Occipital lobe (tissue), 2 donors: ENCODE data around the gene UBE4B. TPM values are rescaled to one million over a fixed set of nuclear protein-coding genes. Genes with fewer than 3 reads are reported as not detected.
"Not testable (repeated sequence)": the region's sequence is repeated elsewhere in the genome, so short reads cannot be mapped to it uniquely, and the experiment has no call there.

Source experiments
- DNase-seq: peaks from one replicate; lab custom pipeline; 2025; lab: John Stamatoyannopoulos, UW
- total RNA-seq: library from RNA; depleted of rRNA; stranded (reverse); fragments of >200 nt; gene quantifications from one replicate; pipeline ENCODE4 v1.2.3, GENCODE V29; 2014

The UBE4B gene
- total RNA-seq, 1 donor from 2014 or later = 35.4 TPM

GRCh38 chr1:10171105-10171767 is 138.5 kb downstream of the UBE4B start:
- no peak for DNase-seq

DNA sequence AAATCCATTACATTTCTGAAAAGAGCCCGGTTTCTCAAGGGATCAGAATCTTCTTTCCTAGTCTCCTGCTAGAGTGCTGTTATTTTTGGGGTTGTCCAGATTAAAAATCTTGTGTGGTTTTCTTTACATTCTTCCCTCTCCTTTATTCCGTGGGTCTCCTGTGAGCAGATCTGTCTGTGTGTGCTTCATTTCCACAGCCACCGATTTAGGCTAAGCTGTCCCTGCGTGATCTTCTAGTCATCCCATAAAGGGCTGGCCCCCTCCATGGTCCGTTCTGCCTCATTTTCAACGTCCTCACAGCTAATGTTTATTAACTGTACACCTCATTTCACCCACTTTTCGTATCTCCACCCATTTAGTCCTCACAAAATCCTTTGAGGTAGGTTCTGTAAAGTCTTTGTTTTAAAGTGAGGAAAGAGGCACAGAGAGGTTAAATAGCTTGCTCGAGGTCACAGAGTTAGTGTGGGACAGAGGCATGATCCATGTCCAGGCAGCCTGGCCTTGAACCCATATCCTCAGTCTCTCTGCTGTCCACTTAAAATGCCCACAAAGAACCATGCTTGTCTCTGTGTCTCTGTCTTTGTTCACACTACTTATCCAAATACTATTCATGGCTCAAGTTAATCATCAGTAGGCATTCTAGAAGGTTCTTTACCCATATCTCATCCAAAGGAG is 139.4 kb downstream of the UBE4B start:
- DNase-seq = no peak

GRCh38 chr1:10173582-10173981 is 140.8 kb downstream of the UBE4B start:
- no peak for DNase-seq

GRCh38 chr1:10177876-10178275 is 145.1 kb downstream of the UBE4B start:
- DNase-seq = no peak

DNA sequence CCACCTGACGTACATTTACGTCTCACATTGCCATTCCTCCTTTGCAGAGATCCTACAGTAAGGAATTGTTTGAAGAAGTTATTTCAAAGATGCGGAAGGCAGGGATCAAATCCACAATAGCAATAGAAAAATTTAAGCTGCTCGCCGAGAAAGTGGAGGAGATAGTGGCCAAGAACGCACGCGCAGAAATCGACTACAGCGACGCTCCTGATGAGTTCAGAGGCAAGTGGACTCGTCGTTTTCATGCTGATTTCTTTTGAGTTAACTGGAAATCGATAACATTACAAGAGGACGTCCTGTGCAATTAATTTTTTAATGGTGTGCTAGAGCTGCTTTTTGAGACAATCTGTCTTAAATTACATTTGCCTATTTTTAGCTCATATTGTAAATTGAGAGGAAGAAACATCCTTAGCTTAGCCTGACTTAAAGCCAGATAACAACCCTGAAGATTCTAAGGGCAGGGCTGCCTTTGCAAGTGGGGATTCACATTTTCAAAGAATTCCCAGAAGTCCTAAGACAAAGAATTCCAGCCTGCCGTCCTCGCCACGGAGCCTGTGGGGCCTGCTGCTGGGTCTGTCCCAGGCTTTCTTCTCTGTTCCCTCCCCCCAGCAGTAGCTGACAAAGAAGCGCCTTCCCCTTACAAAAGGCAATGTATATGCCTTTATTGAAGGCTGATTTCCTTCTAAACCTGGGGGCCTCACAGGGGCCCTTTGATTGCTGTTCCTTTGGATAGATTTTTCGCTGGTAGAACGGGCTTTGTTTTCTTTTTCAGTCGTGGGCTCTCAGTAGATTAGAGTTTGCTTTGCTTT is 146.0 kb downstream of the UBE4B start:
- no peak for DNase-seq

DNA sequence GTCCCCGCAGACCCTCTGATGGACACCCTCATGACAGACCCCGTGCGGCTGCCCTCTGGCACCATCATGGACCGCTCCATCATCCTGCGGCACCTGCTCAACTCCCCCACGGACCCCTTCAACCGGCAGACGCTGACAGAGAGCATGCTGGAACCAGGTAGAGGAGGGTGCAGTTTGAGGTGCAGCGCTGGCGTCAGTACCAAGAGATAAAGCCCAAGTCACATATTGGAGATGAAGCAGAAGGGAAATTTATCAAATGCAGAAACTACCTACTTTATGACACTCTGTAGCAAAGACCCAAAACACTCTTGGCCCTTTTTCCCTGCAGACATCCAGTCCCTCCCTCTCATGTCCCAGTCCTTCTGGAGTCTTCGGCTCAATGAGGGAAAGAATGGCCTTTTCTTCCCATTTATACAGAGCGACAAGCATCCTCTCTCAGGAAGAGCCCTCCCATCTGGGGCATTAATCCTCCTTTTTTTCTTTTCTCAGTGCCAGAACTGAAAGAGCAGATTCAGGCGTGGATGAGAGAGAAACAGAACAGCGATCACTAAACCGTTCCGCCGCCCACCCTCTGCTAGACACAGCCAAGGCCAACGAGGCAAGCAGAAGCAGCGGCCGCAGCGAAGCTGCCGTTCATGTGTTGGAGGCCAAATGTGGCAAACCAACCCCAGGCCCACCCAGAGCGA is 146.8 kb downstream of the UBE4B start:
- no peak for DNase-seq

DNA sequence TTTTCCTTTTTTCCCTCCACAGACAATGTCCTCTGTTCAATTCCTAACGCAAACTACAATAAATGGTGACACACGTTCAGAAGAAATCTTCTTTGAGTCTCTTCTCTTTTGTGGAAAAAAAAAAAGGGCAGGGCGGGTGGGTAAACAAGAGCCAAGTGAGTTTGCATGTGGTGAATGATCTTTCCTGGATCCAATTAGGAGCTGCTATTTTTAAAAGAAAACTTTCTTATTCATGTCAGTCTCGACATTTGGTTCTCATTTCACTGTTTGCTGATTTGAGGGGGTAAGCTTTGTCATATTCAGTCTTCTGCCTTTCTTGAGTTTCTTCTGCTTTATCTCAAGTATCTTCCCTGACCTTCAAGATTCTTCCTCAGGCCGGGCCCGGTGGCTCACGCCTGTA is 148.4 kb downstream of the UBE4B start:
- DNase-seq = no peak

DNA sequence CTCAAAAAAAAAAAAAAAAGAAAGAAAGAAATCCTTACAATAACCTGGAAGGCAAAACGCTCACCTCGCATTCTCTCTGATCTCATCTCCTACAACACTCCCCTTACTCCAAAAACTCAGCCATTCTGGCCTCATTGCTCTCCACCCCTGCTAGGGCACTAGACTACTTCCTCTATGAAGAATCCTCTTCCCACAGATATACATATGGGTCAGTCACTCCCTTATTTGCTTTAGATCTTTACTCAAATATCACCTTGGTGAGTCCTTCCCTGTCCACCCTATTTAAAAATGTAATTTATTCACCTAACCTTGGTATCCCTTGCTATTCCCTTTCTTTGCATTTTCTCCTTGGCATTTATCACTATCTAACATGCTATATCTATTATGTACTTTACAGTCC is 153.0 kb downstream of the UBE4B start:
- DNase-seq = no peak

GRCh38 chr1:10186331-10187025 is 153.7 kb downstream of the UBE4B start:
- DNase-seq = no peak

DNA sequence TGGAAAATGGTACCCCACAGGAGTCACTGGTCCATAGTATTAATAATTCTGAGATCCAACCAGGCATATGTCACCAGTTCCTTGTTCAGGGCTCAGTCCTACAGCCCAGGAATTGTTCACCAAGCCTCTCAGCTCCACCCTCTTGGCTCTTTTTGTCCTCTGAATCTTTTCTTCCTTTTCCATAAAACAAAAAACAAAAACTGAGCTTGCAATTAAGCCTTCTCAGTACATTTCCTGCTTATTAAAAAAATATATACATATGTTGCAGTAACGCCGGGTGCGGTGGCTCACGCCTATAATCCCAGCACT is 154.2 kb downstream of the UBE4B start:
- DNase-seq = no peak

DNA sequence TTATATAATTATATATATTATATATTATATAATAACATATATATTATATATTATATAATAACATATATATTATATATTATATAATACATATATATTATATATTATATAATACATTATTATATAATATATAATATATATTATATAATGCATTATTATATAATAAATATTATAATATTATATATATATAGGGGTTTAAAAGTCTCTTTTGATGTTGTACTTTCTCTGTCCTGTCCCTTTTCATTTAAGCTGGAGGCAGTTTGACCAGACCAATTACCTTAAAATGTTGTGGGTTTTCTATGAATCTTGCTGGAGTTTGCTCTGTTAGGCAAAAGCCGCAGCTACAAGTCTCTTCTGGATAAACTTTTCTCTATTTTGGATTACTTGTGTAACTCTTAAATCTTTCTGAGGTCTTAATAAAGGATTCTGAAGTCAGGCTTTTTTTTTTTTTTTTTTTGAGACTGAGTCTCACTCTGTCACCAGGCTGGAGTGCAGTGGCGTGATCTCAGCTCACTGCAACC is 155.4 kb downstream of the UBE4B start:
- DNase-seq = no peak

DNA sequence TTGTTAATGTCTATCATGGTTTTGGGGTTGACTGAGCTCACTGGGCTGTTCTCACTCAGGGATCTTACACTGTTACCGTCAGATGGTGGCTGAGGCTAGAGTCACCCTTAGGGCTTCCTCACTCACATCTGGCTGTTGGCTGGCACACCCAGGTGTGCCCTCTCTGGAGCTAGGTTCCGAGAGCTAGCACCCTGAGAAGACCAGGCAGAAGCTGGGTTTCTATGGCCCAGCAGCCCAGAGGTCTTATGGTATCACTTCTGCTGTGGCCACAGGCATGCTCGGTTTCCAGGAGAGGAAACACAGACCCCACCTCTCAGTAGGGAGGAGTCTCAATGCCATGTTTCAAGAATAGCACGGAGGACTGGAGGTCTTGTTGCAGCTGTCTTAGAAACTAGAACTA is 156.9 kb downstream of the UBE4B start:
- DNase-seq = no peak

GRCh38 chr1:10192263-10192662 is 159.5 kb downstream of the UBE4B start:
- no peak for DNase-seq

DNA sequence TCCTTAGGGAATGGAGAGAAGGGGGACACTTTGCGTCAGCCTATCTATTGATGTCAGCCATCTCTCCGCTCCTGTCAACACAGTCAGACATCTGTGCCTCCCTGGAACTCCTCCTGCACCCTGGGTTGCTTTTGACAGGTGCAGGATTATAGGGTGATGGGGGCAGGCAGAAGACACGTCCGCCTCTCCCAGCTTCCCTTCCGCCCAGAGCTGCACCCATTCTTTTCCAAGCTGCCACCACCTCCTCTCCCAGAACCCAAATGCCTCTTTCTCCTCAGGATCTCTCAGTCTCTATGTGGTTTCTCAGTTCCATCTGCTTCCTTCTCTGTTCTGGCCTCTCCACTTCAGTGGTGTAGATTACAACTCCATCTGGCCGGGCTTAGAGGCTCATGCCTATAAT is 160.5 kb downstream of the UBE4B start:
- DNase-seq = no peak

GRCh38 chr1:10195570-10195969 is 162.8 kb downstream of the UBE4B start:
- no peak for DNase-seq

DNA sequence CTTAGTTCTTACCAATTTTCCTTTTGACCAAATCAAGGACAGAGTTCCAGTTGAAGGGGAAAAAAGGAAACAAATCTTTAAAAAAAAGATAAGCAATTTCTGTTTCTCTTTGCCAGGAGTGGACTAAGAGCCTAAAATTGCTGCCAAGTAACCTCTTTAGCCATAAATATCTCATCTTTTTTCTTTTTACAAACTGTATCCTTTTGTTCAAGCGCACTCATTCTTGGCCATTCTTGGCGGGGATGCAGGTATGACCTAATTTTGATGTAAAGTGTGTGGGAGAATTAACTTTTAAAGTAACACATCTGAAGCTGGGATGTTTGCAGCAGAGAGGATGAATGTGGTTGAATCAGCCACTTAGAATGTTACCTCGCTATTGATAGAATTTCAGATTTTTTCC is 164.2 kb downstream of the UBE4B start:
- DNase-seq = no peak

GRCh38 chr1:10200620-10201019 is 167.9 kb downstream of the UBE4B start:
- no peak for DNase-seq

DNA sequence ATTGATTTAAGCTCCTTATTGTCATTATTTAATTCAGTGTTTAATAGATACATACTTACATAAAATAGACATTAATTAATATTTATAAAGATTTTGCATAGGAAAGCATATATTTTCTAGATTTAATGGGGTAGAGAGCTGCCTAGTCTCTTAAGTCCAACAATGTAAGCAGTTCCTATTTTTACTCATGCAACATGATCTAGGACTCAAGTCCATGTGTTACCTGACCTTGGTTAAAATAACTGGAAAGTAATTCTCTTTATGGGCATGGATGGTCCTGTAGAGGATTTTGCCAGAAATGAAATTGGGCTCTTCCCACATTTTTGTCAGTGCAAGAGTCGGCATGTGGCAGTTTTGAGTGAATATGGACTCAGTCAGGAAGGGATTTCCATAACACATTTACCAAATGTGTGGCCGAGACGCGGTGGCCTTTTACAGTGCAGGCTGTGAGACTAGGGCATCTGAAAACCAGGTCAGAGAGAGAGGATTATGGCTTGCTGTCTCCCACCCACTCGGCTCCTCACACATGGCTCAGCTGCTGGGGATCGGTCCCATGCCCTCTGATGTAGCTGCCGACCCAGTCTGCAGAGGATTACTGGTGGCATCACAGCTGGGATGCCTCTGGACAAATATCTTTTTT is 171.4 kb downstream of the UBE4B start:
- no peak for DNase-seq

DNA sequence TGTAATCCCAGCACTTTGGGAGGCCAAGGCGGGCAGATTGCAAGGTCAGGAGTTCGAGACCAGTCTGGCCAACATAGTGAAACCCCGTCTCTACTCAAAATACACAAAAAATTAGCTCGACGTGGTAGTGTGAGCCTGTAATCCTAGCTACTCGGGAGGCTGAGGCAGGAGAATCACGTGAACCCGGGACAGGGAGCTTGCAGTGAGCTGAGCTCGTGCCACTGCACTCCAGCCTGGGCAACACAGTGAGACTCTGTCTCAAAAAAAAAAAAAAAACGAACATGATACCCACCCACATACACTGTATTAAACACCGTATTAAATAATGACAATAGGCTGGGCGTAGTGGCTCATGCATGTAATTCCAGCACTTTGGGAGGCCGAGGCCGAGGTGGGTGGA is 172.4 kb downstream of the UBE4B start:
- not testable (repeated sequence) for DNase-seq

DNA sequence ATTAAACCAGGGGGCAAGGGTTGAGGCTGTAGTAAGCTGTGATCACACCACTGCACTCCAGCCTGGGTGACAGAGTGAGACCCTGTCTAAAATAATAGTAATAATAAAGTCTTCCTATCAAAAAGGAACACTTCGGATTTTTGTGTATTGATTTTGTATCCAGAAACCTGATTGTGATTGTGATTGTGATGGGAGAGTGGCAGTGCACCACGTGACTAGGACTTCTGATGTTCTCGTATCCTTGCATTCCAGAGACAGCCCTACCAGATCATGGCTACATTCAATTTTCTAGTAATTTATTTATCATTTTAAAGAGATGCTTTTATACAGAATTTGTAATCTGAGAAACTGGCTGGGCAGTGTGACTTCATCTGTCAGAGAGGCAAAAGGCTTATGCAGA is 175.1 kb downstream of the UBE4B start:
- DNase-seq = no peak

GRCh38 chr1:10208537-10208936 is 175.8 kb downstream of the UBE4B start:
- DNase-seq = no peak
